ENCODE data around the gene TXNL4B.

The TXNL4B gene

GRCh38 chr16:72093448-72094265, at the start of gene TXNL4B, which contains the start of gene DHX38:
TXNL4B (minus strand) TSS chr16:72093620; CDS start chr16:72090749, 2,871 bp downstream.
DHX38 (plus strand) TSS chr16:72093847; CDS start chr16:72096158, 2,311 bp downstream.
- peak; percentile 82 for DNase-seq (ENCODE audit: low read depth, low spot score)

- no peak for DNase-seq (ENCODE audit: low read depth, low spot score)
These were observed 49.1 kb upstream of the TXNL4B start for GRCh38 chr16:72142476-72142875.

DNA sequence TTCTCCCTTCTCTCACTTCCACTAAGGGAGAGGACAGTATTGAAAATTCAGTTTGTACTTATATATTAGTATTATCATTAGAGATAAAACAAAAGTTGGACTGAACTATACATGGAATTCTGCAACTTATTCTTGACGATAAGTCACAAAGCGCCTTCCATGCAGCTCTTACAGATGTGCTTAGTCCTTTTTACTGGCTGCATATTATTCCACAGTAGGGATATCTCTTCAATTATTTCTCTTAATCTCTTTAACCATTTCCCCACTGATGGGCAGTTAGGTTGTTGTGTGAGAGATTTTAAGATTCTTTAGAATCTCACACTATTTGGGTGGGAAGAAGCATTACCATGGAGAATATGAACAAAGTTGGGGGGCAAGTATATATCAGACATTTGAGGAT, 46.5 kb upstream of the TXNL4B start:
- no peak for DNase-seq (ENCODE audit: low read depth, low spot score)

DNA sequence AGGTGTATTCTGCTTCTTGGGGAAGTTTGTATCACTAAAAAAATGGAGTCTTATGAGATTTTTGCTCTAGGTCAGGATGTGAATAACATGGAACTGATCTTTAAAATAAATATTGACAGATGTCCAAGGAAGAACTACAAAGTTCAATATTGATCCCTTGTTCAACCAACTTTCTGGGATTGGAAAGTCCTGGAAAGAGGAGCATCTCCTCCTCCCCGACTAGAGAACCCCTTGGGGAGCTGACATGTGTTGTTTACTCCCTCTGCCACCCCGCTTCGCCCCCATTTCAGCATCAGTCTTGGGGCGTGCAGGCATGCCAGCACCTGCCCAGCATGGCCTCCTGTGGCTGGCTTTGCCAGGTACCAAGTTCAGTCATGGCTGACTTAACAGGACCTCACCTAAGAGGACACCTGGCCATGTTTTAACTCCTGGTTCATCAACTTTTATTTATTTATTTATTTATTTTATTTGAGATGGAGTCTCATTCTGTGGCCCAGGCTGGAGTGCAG, 44.7 kb upstream of the TXNL4B start:
- no peak for DNase-seq (ENCODE audit: low read depth, low spot score)

GRCh38 chr16:72137380-72138063, 44.1 kb upstream of the TXNL4B start:
- no peak for DNase-seq (ENCODE audit: low read depth, low spot score)

DNA sequence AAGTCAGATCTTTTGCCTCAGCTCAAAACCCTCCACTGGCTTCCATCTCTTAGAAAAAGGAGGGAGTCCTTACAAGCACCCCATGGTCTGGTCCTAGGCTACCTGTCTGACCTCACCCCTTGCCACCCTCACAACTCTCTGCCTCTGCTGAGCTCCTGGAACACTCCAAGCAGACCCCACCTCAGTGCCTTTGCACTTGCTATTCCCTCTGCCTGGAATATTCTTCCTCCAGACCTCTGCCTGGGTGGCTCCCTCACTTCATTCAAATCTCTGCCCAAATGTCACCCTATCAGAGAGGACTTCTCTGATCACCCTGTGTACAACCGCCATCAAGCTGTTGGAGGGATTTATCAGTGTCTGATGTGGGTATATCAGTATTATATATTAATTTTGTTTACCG, 41.1 kb upstream of the TXNL4B start:
- no peak for DNase-seq (ENCODE audit: low read depth, low spot score)

GRCh38 chr16:72132726-72133125, 39.3 kb upstream of the TXNL4B start:
- no peak for DNase-seq (ENCODE audit: low read depth, low spot score)

- no peak for DNase-seq (ENCODE audit: low read depth, low spot score)
These were observed 37.6 kb upstream of the TXNL4B start for GRCh38 chr16:72131036-72131435.

DNA sequence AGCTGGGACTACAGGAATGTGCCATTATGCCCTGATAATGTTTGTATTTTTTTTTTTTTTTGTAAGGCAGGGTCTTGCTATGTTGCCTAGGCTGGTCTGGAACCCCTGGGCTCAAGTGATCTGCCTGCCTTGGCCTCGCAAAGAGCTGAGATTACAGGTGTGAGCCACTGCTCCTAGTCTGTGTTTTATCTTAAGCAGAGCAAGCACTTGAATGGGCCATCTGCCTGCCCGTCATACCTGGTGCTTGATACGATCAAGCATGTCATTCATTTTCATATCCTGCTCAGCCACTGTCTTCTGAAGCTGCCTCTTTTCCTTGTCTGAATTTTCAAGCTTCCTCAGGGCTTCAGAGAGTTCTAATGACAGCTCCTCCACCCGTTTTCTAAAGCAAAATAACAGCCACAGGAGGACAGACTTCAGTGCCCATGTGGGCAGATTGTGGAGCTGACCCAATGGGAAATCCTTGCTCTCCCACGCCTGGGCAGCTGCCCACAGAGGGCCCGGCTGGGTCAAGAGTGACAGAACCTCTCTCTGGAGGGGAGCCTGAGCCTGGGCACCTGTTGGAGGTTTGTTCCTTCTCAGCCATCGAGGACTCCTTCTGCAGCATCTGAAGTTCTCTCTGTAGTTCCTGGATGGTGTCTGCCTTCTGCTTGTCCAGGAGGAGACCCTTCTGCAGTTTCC, 36.7 kb upstream of the TXNL4B start:
- DNase-seq (ENCODE audit: low read depth, low spot score) = no peak

GRCh38 chr16:72128701-72129100, 35.3 kb upstream of the TXNL4B start:
- DNase-seq (ENCODE audit: low read depth, low spot score) = no peak

GRCh38 chr16:72126429-72126765, 33.0 kb upstream of the TXNL4B start:
- DNase-seq (ENCODE audit: low read depth, low spot score) = no peak

GRCh38 chr16:72125635-72126428, 32.4 kb upstream of the TXNL4B start:
- no peak for DNase-seq (ENCODE audit: low read depth, low spot score)

DNA sequence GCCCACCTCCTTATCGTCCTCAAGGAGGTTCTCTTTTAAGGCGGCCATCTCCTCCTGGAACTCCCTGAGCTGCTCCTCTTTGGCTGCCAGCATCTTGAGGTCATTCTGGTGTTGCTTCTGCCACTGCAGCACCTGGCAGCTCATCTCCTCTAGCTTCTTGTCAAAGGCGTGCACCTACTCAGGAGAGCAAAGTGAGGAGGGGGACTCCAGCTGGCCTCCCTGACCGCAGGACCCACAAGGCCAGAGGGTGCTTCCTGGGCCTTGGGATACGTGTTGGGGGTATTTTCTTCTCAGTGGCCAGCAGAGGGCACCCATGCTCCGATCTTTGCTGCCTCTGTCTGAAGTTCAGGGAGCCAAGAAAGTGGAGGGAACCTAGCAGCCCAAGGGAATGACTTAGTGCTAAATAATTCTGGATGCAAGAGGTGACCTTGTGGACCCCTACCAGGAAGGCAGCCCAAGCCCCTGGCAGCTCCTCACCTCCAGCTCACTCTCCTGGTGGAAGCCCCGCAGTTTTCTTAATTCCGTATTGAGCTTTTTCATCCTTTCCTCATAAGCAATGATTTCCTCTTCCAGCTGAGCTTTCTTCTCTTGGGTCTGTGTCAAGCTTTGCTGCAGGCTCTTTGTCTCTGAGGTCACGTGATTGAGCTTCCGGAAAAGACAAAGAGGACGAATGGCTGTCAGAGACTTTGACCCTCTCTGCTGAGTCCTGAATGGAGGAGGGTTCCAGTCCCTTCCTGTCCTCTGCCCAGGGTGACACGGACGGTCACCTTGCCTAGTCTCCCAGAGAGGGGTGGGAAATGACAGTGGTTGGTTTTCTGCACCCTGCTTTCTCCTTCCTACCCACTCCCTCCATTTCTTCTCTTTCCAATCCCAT, 31.6 kb upstream of the TXNL4B start:
- DNase-seq (ENCODE audit: low read depth, low spot score) = peak; percentile 26

- no peak for DNase-seq (ENCODE audit: low read depth, low spot score)
These were observed 30.7 kb upstream of the TXNL4B start for GRCh38 chr16:72124148-72124547.

GRCh38 chr16:72123426-72123825, 30.0 kb upstream of the TXNL4B start:
- DNase-seq (ENCODE audit: low read depth, low spot score) = no peak

GRCh38 chr16:72122916-72123315, 29.5 kb upstream of the TXNL4B start:
- DNase-seq (ENCODE audit: low read depth, low spot score) = no peak

DNA sequence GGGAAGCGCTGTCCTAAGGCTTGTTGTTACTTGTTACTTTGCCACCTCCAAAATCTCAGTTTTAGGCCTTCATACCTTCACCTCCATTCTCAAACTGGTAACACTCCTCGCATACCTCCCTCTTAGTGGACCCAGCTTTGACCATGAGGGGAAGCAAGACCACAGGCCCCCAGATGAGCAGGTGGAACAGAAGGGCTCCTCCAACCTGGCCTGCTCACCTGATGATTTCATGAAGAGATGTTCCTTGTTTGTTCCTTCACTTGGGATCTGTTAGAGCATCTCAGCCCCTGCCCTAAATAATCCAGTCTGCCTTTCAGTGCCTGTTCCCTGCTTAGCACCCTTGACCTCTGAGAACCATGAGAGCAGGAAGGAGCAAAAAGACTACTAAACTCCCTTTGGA, 28.9 kb upstream of the TXNL4B start:
- no peak for DNase-seq (ENCODE audit: low read depth, low spot score)

DNA sequence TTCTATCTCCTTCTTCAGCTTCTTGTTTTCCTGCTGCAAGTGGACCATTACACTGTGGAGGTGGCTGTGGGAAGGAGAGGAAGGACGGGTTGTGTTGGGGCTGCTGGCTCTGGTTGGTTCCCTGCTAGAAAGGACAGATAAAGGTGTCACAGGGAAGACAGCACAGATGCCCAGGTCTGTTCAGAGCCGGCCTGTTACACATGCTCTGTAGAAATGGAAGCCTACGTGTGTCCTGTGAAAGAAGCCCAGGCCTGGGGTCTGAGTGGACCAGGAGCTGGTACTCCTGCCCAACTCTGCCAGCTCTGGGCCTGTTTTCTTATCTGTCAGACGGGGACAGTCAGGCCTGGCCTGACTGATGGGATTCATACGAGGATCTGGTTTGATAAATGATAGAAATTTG, 26.6 kb upstream of the TXNL4B start:
- DNase-seq (ENCODE audit: low read depth, low spot score) = no peak

- DNase-seq (ENCODE audit: low read depth, low spot score) = no peak
These were observed 20.2 kb upstream of the TXNL4B start for GRCh38 chr16:72113616-72113945.

- no peak for DNase-seq (ENCODE audit: low read depth, low spot score)
These were observed 19.6 kb upstream of the TXNL4B start for GRCh38 chr16:72112906-72113615.
